HG02642 (cell line): ENCODE data around the gene C1GALT1.
"Not testable (repeated sequence)": the region's sequence is repeated elsewhere in the genome, so short reads cannot be mapped to it uniquely, and the experiment has no call there.

Experiments
- ATAC-seq: cut with Tn5 transposase; IDR thresholded peaks from one replicate; pipeline ENCODE4 v1.9.1; 2021; ENCODE audit warnings: mild to moderate bottlenecking; ENCODE audit not compliant: unreplicated experiment, poor library complexity

The C1GALT1 gene

GRCh38 chr7:7182156-7183060 is at the start of gene C1GALT1:
Gene C1GALT1, plus strand, starts transcription at chr7:7182544. Its CDS starts 51,776 bp downstream, at chr7:7234320.
- ATAC-seq: peak; percentile 90

- ATAC-seq: no peak
These were observed 48.3 kb upstream of the C1GALT1 start for GRCh38 chr7:7134046-7134445.

DNA sequence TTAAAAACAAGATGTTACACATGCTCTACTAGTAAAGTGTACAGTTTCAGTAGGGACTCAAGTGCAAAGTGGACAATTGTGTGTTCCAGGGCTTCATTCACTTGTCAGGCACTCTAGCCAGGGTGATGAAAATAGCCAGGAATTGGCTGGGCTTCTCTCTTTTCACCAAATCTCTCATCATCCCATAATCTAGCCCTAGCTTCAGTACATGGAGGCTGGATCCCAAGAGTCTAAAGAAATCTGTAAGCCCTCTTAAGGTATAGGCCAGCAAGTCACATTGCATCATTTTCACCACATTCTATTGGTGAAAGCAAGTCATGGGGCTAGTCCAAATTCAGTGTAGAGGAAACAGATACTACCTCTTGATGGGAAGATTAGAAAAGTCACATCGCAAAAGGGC is 47.3 kb upstream of the C1GALT1 start:
- no peak for ATAC-seq

GRCh38 chr7:7135924-7136323 is 46.4 kb upstream of the C1GALT1 start:
- not testable (repeated sequence) for ATAC-seq

DNA sequence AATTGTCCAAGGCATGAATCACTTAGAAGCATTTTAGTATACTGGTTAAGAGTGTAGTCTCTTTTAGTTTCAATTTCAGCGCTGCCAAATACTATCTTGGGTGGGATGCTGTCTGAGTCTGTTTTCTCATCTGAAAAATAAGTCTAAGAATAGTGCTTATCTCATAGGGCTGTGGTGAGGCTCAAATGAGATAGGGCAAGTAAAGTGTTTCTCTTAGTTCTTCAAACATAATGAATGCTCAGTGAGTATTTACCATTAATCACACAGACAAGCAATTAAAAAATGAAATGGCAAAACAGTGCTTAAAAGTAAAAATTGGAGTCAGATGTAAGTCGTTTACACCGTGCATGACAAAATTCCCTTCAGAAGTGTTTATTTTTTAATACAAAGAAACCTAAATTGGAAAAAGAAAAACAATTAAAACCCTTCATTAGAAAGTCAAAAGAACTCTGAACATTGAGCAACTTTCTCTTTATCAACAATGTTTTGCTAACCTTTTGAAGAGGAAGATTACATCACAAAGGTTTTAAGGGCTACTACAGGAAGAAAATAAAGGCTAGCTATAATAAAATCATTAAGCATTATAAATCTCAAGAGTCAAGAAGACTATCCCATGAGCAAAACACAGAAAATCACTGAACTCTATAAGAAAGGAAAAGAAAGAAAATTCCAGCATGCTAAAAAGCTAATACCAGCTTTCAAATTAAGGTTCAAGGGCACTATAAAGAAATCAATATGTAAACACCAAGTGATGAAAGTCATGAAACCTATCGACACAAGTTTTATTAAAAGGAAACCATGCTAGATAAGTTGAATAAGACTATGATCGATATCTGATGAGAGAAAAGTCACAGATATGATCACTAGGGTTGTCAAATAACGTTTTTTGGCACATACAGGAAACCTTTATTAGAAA is 45.6 kb upstream of the C1GALT1 start:
- no peak for ATAC-seq

GRCh38 chr7:7138897-7139296 is 43.4 kb upstream of the C1GALT1 start:
- ATAC-seq: no peak

GRCh38 chr7:7143404-7143803 is 38.9 kb upstream of the C1GALT1 start:
- not testable (repeated sequence) for ATAC-seq

- ATAC-seq: not testable (repeated sequence)
These were observed 37.2 kb upstream of the C1GALT1 start for GRCh38 chr7:7145151-7145550.

DNA sequence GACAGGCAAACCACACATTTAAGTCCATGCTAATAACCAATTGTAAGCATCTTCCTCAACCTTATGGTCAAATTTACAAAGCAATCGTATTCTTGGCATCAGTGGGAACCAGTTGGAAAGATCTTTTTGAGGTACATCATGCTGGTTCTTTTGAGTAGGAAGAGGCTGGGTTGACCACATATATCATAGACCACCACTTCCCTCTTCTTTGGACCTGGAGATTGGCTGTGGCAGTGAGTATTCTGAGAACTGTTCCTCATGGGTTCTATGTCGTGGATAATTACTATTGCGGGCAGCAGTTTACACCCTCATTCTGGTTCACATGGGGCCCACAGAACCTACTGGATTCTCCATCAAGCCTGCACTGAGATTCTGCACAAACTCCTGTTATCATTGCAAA is 35.5 kb upstream of the C1GALT1 start:
- ATAC-seq: no peak

GRCh38 chr7:7148798-7149481 is 33.4 kb upstream of the C1GALT1 start:
- ATAC-seq: no peak

DNA sequence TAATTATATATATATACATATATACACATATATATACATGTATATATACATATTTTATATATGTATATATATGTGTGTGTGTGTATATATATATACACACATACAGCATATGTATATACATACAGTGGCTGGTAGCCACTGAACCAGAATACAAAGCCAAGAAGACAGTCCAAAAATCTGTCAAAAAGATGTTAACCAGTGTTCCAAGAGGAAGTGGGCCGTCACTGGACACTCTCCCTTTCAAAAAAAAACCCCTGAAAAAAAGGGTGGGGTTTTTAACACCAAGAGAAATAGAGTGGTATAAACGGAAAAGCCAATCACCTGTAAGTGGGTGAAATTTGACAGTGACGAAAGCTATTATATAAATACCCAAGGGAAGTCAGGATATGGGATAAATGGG is 31.1 kb upstream of the C1GALT1 start:
- ATAC-seq: no peak

GRCh38 chr7:7151865-7152264 is 30.5 kb upstream of the C1GALT1 start:
- no peak for ATAC-seq

DNA sequence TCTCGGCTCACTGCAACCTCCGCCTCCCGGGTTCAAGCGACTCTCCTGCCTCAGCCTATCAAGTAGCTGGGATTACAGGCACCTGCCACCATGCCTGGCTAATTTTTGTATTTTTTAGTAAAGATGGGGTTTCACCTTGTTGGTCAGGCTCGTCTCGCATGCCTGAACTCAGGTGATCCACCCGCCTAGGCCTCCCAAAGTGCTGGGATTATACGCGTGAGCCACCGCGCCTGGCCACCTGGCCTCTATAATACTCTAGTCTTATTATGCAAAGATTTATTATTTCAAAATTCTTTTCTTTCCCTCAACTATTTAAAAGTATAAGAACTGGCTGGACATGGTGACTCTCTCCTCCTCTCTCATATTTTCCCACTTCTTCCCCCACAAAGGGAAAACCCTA is 30.0 kb upstream of the C1GALT1 start:
- no peak for ATAC-seq

DNA sequence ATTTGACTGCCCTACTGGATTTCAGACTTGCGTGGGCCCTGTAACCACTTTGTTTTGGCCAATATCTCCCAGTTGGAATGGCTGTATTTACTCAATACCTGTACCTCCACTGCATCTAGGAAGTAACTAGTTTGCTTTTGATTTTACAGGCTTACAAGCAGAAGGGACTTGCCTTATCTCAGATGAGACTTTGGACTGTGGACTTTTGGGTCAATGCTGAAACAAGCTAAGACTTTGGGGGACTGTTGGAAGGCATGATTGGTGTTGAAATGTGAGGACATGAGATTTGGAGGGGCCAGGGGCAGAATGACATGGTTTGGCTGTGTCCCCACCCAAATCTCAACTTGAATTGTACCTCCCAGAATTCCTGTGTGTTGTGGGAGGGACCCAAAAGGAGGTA is 28.0 kb upstream of the C1GALT1 start:
- not testable (repeated sequence) for ATAC-seq

DNA sequence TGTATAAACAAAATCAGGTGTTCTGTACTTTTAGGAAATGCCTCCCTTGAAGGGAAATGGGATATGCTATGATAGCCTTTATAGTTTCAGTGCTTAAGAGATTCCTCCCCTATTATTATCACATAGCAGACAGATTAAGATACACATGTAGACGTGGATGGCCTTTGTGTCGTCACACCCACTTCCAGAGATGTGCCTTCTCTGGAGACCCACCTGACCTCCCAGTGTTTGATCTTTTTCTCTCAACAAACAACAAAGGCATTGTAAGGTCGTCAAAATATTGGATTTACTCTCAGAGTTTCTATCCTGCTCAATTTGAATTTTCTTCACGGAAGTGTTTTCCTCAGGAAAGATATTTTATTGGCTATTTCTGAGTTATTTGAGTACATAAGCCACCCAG is 25.7 kb upstream of the C1GALT1 start:
- no peak for ATAC-seq

- peak; percentile 90 for ATAC-seq
These were observed 25.0 kb upstream of the C1GALT1 start for GRCh38 chr7:7157177-7157886.

- peak; percentile 15 for ATAC-seq
These were observed 24.5 kb upstream of the C1GALT1 start for GRCh38 chr7:7157887-7158271.

GRCh38 chr7:7159063-7159658 is 23.2 kb upstream of the C1GALT1 start:
- no peak for ATAC-seq

GRCh38 chr7:7164591-7164990 is 17.8 kb upstream of the C1GALT1 start:
- no peak for ATAC-seq

DNA sequence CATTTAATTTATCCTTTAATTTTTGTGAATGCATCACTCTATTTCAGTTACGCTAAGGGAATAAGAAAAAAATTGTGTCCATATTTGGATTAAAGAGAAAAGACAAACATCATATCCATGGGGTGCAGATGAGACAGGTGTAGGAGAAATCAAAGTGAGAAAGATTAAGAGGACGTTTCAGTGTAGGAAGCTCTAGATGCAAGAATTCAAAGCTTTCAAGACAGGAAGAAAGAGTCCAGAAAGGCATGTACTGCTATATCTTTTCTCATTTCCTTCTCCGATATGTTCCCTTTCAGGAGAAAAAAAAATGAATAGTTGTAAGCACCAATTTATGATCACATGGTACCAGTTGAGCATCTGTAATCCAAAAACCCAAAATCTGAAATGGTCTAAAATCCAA is 17.0 kb upstream of the C1GALT1 start:
- no peak for ATAC-seq
